GM19328 (cell line): ENCODE data around the gene PLEKHG4B.

Experiments used
- ATAC-seq: cut with Tn5 transposase; IDR thresholded peaks from one replicate; pipeline ENCODE4 v1.9.1; 2021; ENCODE audit warnings: mild to moderate bottlenecking, moderate library complexity; ENCODE audit not compliant: unreplicated experiment

The PLEKHG4B gene

GRCh38 chr5:75331-76320 lies 16.3 kb upstream of the PLEKHG4B start:
- no peak for ATAC-seq

GRCh38 chr5:76358-77169 lies 15.4 kb upstream of the PLEKHG4B start:
- ATAC-seq, result no peak

- no peak for ATAC-seq
Observed at GRCh38 chr5:77170-77501, 14.8 kb upstream of the PLEKHG4B start.

- no peak for ATAC-seq
Observed at GRCh38 chr5:77546-77945, 14.4 kb upstream of the PLEKHG4B start.

- no peak for ATAC-seq
Observed at GRCh38 chr5:77957-78804, 13.8 kb upstream of the PLEKHG4B start.

GRCh38 chr5:78805-79149 lies 13.2 kb upstream of the PLEKHG4B start:
- ATAC-seq, result no peak

- no peak for ATAC-seq
Observed at GRCh38 chr5:79263-79662, 12.7 kb upstream of the PLEKHG4B start.

- ATAC-seq, result no peak
Observed at GRCh38 chr5:79821-80220, 12.1 kb upstream of the PLEKHG4B start.

GRCh38 chr5:81391-82021 lies 10.5 kb upstream of the PLEKHG4B start:
- no peak for ATAC-seq

- ATAC-seq, result no peak
Observed at GRCh38 chr5:82097-82496, 9.9 kb upstream of the PLEKHG4B start.

GRCh38 chr5:82570-82969 lies 9.4 kb upstream of the PLEKHG4B start:
- ATAC-seq, result no peak

GRCh38 chr5:83029-83428 lies 8.9 kb upstream of the PLEKHG4B start:
- no peak for ATAC-seq

GRCh38 chr5:85334-85995 lies 6.5 kb upstream of the PLEKHG4B start:
- ATAC-seq, result no peak

- ATAC-seq, result no peak
Observed at GRCh38 chr5:89337-90286, 2.4 kb upstream of the PLEKHG4B start.

GRCh38 chr5:90590-91547 lies 1.1 kb upstream of the PLEKHG4B start:
- ATAC-seq, result no peak

GRCh38 chr5:92401-93220 lies 643 bp downstream of the PLEKHG4B start:
- ATAC-seq, result no peak
